Measurements from ENCODE around the gene SYTL4. TPM values are rescaled to one million over a fixed set of nuclear protein-coding genes. Genes with fewer than 3 reads are reported as not detected.

SYTL4 gene
- total RNA-seq, 3 donors from 2014 or later: 35.7 to 47.1 (median 44.3) TPM

GRCh38 chrX:100680756-100681155 is 51.2 kb downstream of the SYTL4 start:
- DNase-seq: no peak
- no peaks in the 10 kb centered on the region for H3K36me3 ChIP-seq (ENCODE audit: low read depth)
- H3K4me3 ChIP-seq: no peak overlapping the region
- no peaks in the 10 kb centered on the region for H3K9me3 ChIP-seq
- ATAC-seq: no peak
- intact Hi-C loops (cut with DNase I, micrococcal nuclease): no loop called here
- no peaks in the 10 kb centered on the region for H3K4me1 ChIP-seq (ENCODE audit: low read depth)
- TF ChIP-seq CTCF (IDR thresholded peaks at IDR 0.05): no peak

GRCh38 chrX:100677611-100678181 is 54.2 kb downstream of the SYTL4 start:
- intact Hi-C loops (cut with DNase I, micrococcal nuclease): no loop called here
- no peaks in the 10 kb centered on the region for H3K9me3 ChIP-seq
- DNase-seq: no peak
- H3K4me1 ChIP-seq (ENCODE audit: low read depth): no peaks in the 10 kb centered on the region
- no peaks in the 10 kb centered on the region for H3K36me3 ChIP-seq (ENCODE audit: low read depth)
- no peak overlapping the region for H3K4me3 ChIP-seq
- TF ChIP-seq CTCF (IDR thresholded peaks at IDR 0.05): no peak
- no peak for ATAC-seq

- Histone ChIP-seq H3K4me1 (ENCODE audit: low read depth) (no peaks in the 10 kb centered on the region), H3K36me3 (ENCODE audit: low read depth) (no peaks in the 10 kb centered on the region), H3K4me3 (no peak overlapping the region), H3K9me3 (no peaks in the 10 kb centered on the region)
- no peak for TF ChIP-seq CTCF (IDR thresholded peaks at IDR 0.05)
- intact Hi-C loops (cut with DNase I, micrococcal nuclease): no loop called here
- ATAC-seq (peak; percentile 29), DNase-seq (no peak)
Observed at GRCh38 chrX:100674705-100675104, 57.2 kb downstream of the SYTL4 start.

GRCh38 chrX:100673397-100673953 is 58.4 kb downstream of the SYTL4 start:
- intact Hi-C loops (cut with DNase I, micrococcal nuclease): no loop called here
- DNase-seq: no peak
- Histone ChIP-seq H3K36me3 (ENCODE audit: low read depth) (no peaks in the 10 kb centered on the region), H3K4me1 (ENCODE audit: low read depth) (no peaks in the 10 kb centered on the region), H3K9me3 (no peaks in the 10 kb centered on the region), H3K4me3 (no peak overlapping the region)
- no peak for TF ChIP-seq CTCF (IDR thresholded peaks at IDR 0.05)
- ATAC-seq: peak; percentile 53

- no peaks in the 10 kb centered on the region for H3K4me1 ChIP-seq (ENCODE audit: low read depth)
- DNase-seq (no peak), ATAC-seq (peak; percentile 27)
- H3K9me3 ChIP-seq: no peaks in the 10 kb centered on the region
- intact Hi-C loops (cut with DNase I, micrococcal nuclease): no loop called here
- H3K4me3 ChIP-seq: no peak overlapping the region
- TF ChIP-seq CTCF (IDR thresholded peaks at IDR 0.05): no peak
- H3K36me3 ChIP-seq (ENCODE audit: low read depth): no peaks in the 10 kb centered on the region
Observed at GRCh38 chrX:100672966-100673365, 59.0 kb downstream of the SYTL4 start.
